Amniotic epithelial cell (primary cell): Measurements from ENCODE around the gene CRTC3.
"Not testable (repeated sequence)": the region's sequence is repeated elsewhere in the genome, so short reads cannot be mapped to it uniquely, and the experiment has no call there.

ENCODE experiments used
- DNase-seq: peaks from one replicate; pipeline ENCODE4 v3.0.0-alpha.2; 2010; ENCODE audit warnings: low read depth

Gene CRTC3

DNA sequence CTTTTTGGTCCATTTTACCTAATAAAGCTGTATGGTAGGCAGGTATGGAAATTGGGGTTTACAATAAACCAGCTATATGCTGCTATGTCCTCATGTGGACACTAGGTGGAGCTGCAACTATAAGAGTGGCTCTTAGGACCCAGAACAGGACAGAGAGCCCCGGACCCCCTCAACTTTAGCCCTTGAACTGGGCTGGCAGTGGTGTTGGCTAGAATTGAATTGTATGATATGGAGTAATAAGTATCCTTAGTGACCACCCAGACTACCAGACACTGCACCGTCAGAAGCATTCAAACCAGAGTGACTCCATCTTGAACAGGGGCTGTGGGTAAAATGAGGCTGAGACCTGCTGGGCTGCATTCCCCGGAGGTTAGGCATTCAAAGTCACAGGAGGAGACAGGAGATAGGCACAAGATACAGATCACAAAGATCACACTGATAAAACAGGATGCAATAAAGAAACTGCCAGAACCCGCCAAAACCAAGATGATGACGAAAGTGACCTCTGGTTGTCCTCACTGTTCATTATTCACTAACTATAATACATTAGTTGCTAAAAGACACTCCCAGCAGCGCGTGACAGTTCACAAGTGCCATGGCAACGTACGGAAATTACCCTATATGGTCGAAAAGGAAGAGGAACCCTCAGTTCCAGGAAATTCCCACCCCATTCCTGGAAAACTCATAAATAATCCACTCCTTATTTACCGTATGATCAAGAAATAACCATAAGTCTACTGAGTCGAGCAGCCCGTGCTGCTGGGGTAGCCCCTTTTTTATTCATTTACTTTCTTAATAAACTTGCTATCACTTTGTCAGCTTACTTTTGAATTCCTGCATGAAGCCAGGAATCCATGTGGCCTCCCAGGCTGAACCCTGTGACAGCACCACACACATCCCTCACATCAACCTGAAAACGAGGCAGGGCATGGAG, 118.7 kb downstream of the CRTC3 start:
- DNase-seq, result peak; percentile 71

DNA sequence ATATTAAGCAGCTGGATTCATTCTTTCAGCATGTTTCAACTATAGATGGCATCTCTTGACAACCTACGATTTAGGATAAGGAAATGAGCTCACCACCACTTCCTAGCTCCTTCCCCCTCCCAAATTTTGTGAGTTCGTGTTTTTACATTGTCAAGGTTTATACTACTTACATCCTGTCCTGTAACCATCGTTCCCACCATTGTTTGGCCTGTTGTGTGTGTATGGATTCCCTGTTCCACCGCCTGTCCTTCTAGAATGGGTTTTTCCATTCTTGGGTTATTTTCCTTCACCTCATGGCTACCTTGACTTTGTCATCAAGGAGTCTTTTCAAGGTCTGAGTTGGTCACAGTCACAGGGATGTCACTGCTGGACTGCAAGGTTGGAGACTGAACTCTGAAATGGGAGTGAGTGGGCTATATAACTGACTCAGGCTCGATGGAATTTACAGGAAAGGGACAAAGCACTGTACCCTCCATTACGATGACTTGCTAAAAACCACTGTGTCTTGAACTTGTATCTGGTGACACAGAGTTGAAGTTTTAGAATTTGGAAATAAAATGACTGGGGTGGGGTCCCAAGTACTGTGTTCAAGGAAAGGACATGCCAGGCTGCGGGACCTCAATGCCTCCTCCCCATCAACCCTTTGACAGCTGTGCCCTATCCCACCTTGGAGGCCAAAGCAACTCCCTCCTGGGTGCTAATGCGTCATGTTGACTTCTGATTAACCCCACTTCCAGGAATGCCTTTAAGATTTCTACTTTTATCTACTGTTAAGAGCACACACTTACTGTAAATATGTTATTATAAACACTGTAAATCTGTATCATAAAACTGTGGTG, 120.6 kb downstream of the CRTC3 start:
- DNase-seq, result no peak

DNA sequence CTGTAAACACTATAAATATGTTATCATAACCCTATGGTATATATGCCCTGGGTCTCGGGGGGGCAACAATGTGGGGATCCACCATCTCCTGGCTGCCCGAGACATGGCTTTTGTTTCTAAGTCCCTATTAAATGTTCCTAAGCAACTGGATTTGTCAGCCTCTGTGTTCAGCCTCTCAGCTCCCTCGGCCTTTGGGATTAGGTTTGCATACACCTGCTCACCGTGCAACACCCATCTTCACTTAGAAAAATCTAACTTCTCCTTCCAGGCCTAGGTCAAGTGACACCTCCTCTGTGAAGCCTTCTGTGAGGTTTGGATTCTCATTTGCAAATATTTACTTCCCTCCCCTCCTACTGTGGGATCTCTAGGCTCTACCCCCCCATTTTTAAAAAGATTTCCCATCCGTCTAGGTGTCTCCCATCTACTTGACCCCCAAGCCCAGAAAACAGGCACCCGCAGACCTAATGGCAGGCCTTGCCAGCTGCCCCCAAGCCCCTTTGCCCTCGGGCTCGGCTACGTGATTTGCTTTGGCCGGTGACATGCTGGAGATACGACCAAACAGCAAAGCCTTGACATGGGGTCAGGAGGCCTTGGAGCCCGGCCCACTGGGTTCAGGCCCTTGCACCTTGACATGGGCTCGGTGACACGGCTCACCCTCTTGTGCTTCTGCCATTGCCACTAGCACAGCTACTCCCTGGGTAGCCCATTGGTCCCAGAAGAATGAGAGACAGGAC, 121.4 kb downstream of the CRTC3 start:
- DNase-seq, result no peak

DNA sequence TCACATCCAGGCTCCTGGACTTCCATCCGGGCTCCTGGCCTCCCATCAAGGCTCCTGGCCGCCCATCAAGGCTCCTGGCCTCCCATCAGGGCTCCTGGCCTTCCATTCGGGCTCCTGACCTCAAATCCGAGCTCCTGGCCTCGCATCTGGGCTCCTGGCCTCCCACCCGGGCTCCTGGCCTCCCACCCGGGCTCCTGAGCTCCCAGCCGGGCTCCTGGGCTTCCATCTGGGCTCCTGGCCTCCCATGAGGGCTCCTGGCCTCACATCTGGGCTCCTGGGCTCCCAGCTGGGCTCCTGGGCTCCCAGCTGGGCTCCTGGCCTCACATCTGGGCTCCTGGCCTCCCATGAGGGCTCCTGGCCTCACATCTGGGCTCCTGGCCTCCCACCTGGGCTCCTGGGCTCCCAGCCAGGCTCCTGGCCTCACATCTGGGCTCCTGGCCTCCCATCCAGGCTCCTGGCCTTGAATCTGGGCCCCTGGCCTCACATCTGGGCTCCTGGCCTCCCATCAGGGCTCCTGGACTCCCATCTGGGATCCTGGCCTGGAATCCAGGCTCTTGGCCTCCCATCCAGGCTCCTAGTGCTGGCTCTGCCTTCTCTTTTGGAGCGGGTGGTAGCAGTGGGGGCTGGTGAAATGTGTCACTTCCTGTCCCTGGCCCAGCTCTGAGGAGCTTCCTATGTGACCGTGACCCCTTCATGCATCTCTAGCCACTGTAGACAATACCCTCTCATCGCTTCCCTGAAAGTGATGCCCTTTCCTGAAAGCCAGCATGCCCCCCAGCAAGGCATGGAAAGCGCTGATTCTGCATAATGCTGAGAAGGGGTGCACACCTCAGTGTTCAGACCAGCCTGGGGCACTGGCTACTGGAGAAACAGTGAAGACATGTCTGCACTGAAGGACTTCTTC, 124.8 kb downstream of the CRTC3 start:
- no peak for DNase-seq

DNA sequence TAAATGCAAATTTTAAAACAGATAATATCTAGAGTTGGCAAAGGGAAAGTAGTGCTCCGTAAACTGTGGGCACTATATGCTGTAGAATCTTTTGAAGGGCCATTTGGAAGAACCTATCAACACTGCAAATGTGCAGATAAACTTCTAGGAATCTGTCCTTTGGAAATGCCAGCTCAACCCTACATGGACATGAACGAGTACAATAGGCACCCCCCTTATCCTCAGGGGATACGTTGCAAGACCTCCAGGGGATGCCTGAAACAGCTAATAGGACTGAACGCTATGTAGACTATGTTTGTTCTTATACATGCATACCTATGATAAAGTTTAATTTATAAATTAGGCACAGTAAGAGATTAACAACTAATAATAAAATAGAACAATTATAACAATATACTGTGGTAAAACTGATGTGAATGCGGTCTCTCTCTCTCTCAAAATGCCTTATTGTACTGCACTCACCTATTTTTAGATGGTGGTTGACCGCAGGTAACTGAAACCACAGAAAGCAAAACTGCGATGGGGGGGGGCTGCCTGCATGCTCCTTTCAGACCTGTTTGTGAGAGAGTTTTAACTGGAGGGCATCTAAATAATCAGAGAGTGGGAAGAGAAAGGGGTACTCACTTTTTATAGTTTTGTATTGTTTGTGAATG, 127.9 kb downstream of the CRTC3 start:
- not testable (repeated sequence) for DNase-seq

GRCh38 chr15:90659481-90659880, 129.8 kb downstream of the CRTC3 start:
- DNase-seq, result no peak

DNA sequence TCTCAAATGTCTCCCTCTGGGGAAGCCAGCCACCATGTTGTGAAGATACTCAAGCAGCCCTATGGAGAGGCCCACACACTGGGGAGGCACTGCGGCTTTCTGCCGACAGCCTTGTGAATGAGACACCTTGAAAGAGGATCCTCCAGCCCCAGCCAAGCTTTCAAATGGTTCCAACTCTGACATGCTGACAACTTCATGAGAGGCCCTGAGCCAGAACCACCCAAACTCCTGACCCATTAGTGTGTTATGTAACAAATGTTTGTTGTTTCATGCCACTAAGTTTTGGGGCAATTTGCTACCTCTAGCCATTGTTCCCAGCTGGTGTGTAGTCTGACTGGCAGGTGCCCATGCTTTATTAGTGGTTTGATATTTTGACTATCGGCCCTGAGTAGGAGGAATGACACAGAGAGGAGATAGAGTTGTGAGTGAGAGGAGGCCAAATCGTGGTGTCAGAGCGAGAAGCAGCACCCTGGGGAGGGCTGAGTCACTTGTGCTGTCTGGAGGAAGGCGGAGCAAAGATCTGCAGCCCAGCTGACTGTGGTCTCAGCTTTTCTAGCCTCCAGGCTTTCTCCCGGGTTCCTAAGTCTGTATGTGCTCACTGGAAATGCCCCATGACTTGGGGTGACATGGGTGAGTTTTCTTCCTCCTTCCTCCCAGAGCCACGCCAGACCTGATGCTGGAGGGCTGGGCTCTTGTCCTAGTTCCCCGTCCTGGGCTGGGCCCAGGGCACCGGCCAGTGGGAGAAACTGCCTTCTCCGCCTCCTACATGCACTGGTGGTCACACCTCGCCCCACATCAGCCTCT, 130.7 kb downstream of the CRTC3 start:
- DNase-seq, result peak; percentile 84

DNA sequence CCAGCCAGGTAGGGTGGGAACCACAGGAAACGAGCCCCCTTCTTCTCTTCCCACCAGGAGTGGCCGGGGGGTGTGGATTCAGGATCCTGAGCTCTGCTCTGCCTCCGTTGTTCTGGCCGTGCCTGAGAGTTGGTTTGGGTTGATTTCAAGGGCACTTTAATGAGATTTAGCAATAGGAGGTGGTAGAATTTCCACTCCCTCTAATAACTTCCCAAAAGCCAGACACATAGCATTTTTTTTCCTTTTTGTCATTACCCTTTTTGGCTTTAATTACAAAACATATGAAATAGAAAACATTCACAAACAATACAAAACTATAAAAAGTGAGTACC, 131.2 kb downstream of the CRTC3 start:
- not testable (repeated sequence) for DNase-seq

GRCh38 chr15:90664081-90664461, 134.3 kb downstream of the CRTC3 start:
- DNase-seq, result not testable (repeated sequence)

- DNase-seq, result no peak
Observed at GRCh38 chr15:90664650-90665287, 135.0 kb downstream of the CRTC3 start.

GRCh38 chr15:90665288-90666134, 135.8 kb downstream of the CRTC3 start:
- DNase-seq, result peak; percentile 37

- no peak for DNase-seq
Observed at GRCh38 chr15:90666135-90666909, 136.6 kb downstream of the CRTC3 start.

DNA sequence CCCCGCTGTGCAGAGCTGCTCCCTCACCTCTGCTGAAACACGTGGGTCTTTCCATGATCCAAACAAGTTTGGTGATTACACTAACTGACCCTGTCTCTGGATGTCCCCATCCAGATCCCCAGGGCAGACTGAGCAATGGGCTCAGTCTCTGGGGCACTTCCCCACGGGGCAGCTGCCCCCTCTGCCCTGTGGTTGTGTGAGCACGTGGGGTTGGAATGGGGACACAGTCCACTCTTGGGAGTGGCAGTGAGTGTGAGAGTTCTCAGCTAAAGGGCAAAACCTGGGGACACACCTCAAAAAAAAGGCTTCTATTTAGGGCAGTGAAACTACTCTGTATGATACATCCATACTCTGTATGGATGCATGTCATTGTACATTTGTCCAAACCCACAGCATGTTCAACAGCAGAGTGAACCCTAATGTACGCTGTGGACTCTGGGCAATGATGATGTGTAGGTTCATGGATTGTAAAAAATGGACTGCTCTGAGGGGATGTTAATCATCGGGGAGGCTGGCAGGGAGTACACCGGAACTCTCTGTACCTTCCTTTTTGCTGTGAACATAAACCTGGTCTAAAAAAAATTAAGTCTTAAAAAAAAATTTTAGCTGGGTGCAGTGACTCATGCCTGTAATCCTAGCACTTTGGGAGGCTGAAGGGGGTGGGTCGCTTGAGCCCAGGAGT, 137.5 kb downstream of the CRTC3 start:
- no peak for DNase-seq

- not testable (repeated sequence) for DNase-seq
Observed at GRCh38 chr15:90667755-90668345, 138.1 kb downstream of the CRTC3 start.

GRCh38 chr15:90670631-90671030, 140.9 kb downstream of the CRTC3 start:
- not testable (repeated sequence) for DNase-seq

DNA sequence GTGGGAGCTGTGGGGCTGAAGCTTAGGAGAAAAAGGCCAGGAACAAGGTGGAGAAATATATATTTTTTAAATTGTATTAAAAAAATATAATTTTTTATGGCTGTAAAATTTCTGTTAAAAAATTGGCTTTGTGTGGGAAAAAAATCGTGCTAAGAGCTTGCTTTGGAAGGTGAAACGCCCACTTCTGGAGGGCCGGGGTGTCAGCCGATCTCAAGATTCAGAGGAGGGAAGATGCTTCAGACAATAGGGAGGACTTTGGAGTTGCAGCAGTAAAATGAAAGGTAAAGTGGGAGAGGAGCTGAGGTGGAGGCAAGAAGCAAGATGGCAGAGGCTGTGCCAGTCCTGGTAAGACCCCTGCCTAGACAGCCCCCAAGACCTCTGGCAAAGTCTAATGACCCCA, 141.5 kb downstream of the CRTC3 start:
- DNase-seq, result no peak

- DNase-seq, result not testable (repeated sequence)
Observed at GRCh38 chr15:90673357-90673756, 143.6 kb downstream of the CRTC3 start.
